ENCODE data around the gene FAM136A. TPM values are rescaled to one million over a fixed set of nuclear protein-coding genes. Genes with fewer than 3 reads are reported as not detected.

FAM136A gene
- total and polyA plus RNA-seq, 2 of the 4 experiments (the other 2 are of a cell fraction), result 19.9 to 28.1 TPM

GRCh38 chr2:70341477-70341765 is 39.6 kb upstream of the FAM136A start:
- Histone ChIP-seq H4K8ac (ENCODE audit: low read depth in 2 of 2, low read length in 2 of 2) (no peak overlapping the region), H2BK5ac (ENCODE audit: low read depth, low read length, poor library complexity, severe bottlenecking) (no peak overlapping the region), H3K27me3 (ENCODE audit: control insufficient read depth, insufficient read depth, low read length) (peaks cover 9% of the 10 kb centered on the region), H3K56ac (ENCODE audit: extremely low read depth, insufficient read depth, low read length) (no peak overlapping the region), H3K14ac (replicated peaks; ENCODE audit: low read depth, low read length) (no peak overlapping the region), H3K4ac (ENCODE audit: low read depth, low read length) (no peak overlapping the region), H3K9me1 (ENCODE audit: insufficient read depth, low read length) (no peaks in the 10 kb centered on the region), H2AK9ac (replicated peaks; ENCODE audit: low read depth, low read length, poor library complexity) (no peak overlapping the region), H4K91ac (ENCODE audit: insufficient read depth, low read depth, low read length) (no peak overlapping the region), H4K5ac (ENCODE audit: low read depth, low read length) (no peak overlapping the region), H3K79me1 (ENCODE audit: low read depth in 1 of 2, low read length in 2 of 2) (no peaks in the 10 kb centered on the region), H3K18ac (ENCODE audit: low read depth, low read length) (no peak overlapping the region), H2BK120ac (ENCODE audit: low read depth, low read length) (no peak overlapping the region), H2BK20ac (ENCODE audit: low read depth, low read length) (no peak overlapping the region), H4K20me1 (ENCODE audit: insufficient read depth, low read length) (no peaks in the 10 kb centered on the region), H2AK5ac (ENCODE audit: low read depth, low read length) (no peak overlapping the region), H3K23ac (ENCODE audit: low read depth, low read length) (no peak overlapping the region), H3K36me3 (ENCODE audit: control insufficient read depth, insufficient read depth, low read length) (no peaks in the 10 kb centered on the region), H3K4me1 (ENCODE audit: control insufficient read depth, insufficient read depth, low read length) (no peaks in the 10 kb centered on the region), H3K9ac (ENCODE audit: low read depth, low read length) (no peak overlapping the region), H3K4me3 (ENCODE audit: insufficient read depth, low read depth, low read length) (no peak overlapping the region), H2BK15ac (ENCODE audit: low read depth, low read length) (no peak overlapping the region), H3K4me2 (ENCODE audit: low read depth, low read length) (no peak overlapping the region), H2AFZ (replicated peaks; ENCODE audit: low read length, poor library complexity) (no peak overlapping the region), H3K9me3 (ENCODE audit: control insufficient read depth, insufficient read depth, low read length) (no peaks in the 10 kb centered on the region), H3K27ac (ENCODE audit: insufficient read depth, low read length) (no peak overlapping the region)
- dilution Hi-C loops (cut with HindIII; ENCODE audit: low sequenced_read_pairs, unreplicated experiment), result no loop called here
- ChIA-PET CTCF (interaction anchor here (0.7 to 1.6 kb wide), 2 partner anchors 145 to 276 kb away, joined by 4 to 7 read pairs; no protein-coding TSS in a partner anchor), POLR2A (ENCODE audit: unreplicated experiment) (no interaction called here)
- BruUV-seq (replicated peaks), result no TSS peak
- no peak for ATAC-seq (ENCODE audit: low read depth)
- intact Hi-C loops (cut with micrococcal nuclease), result loop anchor here (1.0 kb wide), 2 partner anchors 276 to 307 kb away; no protein-coding TSS in a partner anchor
- in situ Hi-C loops (cut with MboI; ENCODE audit: low sequenced_read_pairs), result loop anchor here (10.0 kb wide), 1 partner anchor 273 kb away; no protein-coding TSS in a partner anchor
- DNase-seq, result no peak
- TF ChIP-seq CTCF (conservative IDR thresholded peaks at IDR 0.05; ENCODE audit: low read depth, low read length) (no peak), RAD21 (IDR thresholded peaks at IDR 0.05; ENCODE audit: low read length) (no peak), BHLHE40 (IDR thresholded peaks at IDR 0.05; ENCODE audit: low read depth, low read length) (no peak), NFE2L2 (IDR thresholded peaks at IDR 0.05; ENCODE audit: low read depth, low read length) (no peak), USF2 (IDR thresholded peaks at IDR 0.05; ENCODE audit: low read depth, low read length) (no peak), CEBPB (IDR thresholded peaks at IDR 0.05; ENCODE audit: low read depth, low read length) (no peak)

All from IMR-90 (cell line).